ENCODE measurements around the gene MALT1.

The MALT1 gene

DNA sequence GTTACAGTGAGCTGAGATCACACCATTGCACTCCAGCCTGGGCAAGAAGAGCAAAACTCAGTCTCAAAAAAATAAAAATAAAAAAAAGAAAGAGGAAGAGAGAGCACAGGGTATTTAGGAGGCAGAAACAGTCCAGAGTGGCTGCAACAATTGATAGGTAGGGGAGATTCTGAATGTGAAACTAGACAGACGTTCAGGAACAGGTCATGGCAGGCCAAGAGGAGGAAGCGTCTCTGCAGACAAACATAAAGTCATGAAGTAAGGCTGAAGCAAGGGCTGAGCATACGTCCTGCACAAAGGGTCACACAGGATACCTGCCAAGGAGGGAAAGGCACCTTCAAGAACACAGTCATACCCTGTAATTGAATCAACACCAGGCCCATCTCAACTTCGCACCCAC lies 129.3 kb downstream of the MALT1 start:
- no peaks in the 10 kb centered on the region for H3K4me1 ChIP-seq (ENCODE audit: control insufficient read depth in 2 of 2, insufficient read depth in 2 of 2, low read length in 2 of 2)
- no peak overlapping the region for H3K4me3 ChIP-seq (ENCODE audit: low read length in 2 of 2)
- no peaks in the 10 kb centered on the region for H3K9me3 ChIP-seq (ENCODE audit: control insufficient read depth in 2 of 2, low read length in 2 of 2)
- H3K27me3 ChIP-seq (ENCODE audit: control insufficient read depth in 2 of 2, insufficient read depth in 2 of 2, low read length in 2 of 2): no peaks in the 10 kb centered on the region
- no peak overlapping the region for H3K9ac ChIP-seq (ENCODE audit: low read depth in 1 of 2, low read length in 2 of 2)
- H3K36me3 ChIP-seq (ENCODE audit: control insufficient read depth in 2 of 2, insufficient read depth in 2 of 2, low read length in 2 of 2): no peaks in the 10 kb centered on the region
- H3K27ac ChIP-seq (ENCODE audit: low read depth in 2 of 2, low read length in 2 of 2): no peak overlapping the region

DNA sequence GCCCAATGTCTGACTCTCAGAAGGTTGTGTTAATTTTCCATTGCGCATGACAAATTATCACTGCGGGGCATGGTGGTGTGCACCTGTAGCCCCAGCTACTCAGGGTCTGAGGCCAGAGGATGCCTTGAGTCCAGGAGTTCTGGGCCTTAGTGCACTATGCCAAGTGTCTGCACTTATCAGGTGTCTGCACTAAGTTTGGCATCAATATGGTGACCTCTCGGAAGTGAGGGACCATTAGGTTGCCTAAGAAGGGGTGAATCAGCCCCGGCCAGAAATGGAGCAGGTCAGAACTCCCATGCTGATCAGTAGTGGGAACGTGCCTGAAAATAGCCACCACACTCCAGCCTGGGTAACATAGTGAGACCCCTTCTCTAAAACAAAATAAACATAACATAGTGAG lies 131.7 kb downstream of the MALT1 start:
- Histone ChIP-seq H3K4me3 (ENCODE audit: low read length in 2 of 2) (no peak overlapping the region), H3K27me3 (ENCODE audit: control insufficient read depth in 2 of 2, insufficient read depth in 2 of 2, low read length in 2 of 2) (no peaks in the 10 kb centered on the region), H3K36me3 (ENCODE audit: control insufficient read depth in 2 of 2, insufficient read depth in 2 of 2, low read length in 2 of 2) (no peaks in the 10 kb centered on the region), H3K4me1 (ENCODE audit: control insufficient read depth in 2 of 2, insufficient read depth in 2 of 2, low read length in 2 of 2) (no peaks in the 10 kb centered on the region), H3K9ac (ENCODE audit: low read depth in 1 of 2, low read length in 2 of 2) (no peak overlapping the region), H3K27ac (ENCODE audit: low read depth in 2 of 2, low read length in 2 of 2) (no peak overlapping the region), H3K9me3 (ENCODE audit: control insufficient read depth in 2 of 2, low read length in 2 of 2) (no peaks in the 10 kb centered on the region)

DNA sequence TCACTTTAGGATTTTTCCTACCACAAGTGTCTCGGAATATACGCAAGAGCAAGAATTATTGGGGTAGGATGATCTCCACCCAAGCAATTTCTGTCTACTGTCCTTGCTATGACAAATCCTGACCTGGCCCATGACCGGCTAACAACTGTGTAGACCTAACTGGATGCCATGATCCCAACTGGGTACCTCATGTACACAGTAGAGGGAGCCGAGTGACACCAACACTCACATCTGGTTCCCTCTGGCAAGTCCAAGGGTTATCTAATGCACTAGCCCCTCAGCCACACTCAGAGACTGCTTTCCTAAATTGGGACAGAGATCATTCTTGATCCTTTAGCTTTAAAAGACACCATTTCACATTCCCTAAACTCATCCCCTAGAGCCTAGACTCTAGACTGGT lies 132.7 kb downstream of the MALT1 start:
- Histone ChIP-seq H3K27me3 (ENCODE audit: control insufficient read depth in 2 of 2, insufficient read depth in 2 of 2, low read length in 2 of 2) (no peaks in the 10 kb centered on the region), H3K36me3 (ENCODE audit: control insufficient read depth in 2 of 2, insufficient read depth in 2 of 2, low read length in 2 of 2) (no peaks in the 10 kb centered on the region), H3K9ac (ENCODE audit: low read depth in 1 of 2, low read length in 2 of 2) (no peak overlapping the region), H3K4me3 (ENCODE audit: low read length in 2 of 2) (no peak overlapping the region), H3K4me1 (ENCODE audit: control insufficient read depth in 2 of 2, insufficient read depth in 2 of 2, low read length in 2 of 2) (no peaks in the 10 kb centered on the region), H3K9me3 (ENCODE audit: control insufficient read depth in 2 of 2, low read length in 2 of 2) (no peaks in the 10 kb centered on the region), H3K27ac (ENCODE audit: low read depth in 2 of 2, low read length in 2 of 2) (no peak overlapping the region)
